ENCODE results near the gene COPS8. TPM values are rescaled to one million over a fixed set of nuclear protein-coding genes. Genes with fewer than 3 reads are reported as not detected.

Gene COPS8
- total RNA-seq, 4 donors from 2014 or later: 29.0 to 55.3 (median 30.1) TPM

GRCh38 chr2:237118025-237118424, 32.3 kb downstream of the COPS8 start:
- Histone ChIP-seq H3K4me3 (no peak overlapping the region), H3K27me3 (no peaks in the 10 kb centered on the region), H3K4me1 (peaks cover 0 to 4% (median 0%) of the 10 kb centered on the region in 4 donors), H3K27ac (no peak overlapping the region), H3K9me3 (no peaks in the 10 kb centered on the region), H3K36me3 (no peaks in the 10 kb centered on the region)
- TF ChIP-seq POLR2A (IDR thresholded peaks at IDR 0.05): no peak
- no peak for TF ChIP-seq CTCF (IDR thresholded peaks at IDR 0.05)
- no peak for DNase-seq

GRCh38 chr2:237118561-237119155, 33.0 kb downstream of the COPS8 start:
- no peak for TF ChIP-seq POLR2A (IDR thresholded peaks at IDR 0.05)
- no peak for TF ChIP-seq CTCF (IDR thresholded peaks at IDR 0.05)
- no peak for DNase-seq
- H3K36me3 ChIP-seq: no peaks in the 10 kb centered on the region
- peaks cover 0 to 4% (median 0%) of the 10 kb centered on the region in 4 donors for H3K4me1 ChIP-seq
- H3K27ac ChIP-seq: peak overlapping the region in 2 of 4 donors; percentile 14 to 25
- no peaks in the 10 kb centered on the region for H3K9me3 ChIP-seq
- no peak overlapping the region for H3K4me3 ChIP-seq
- no peaks in the 10 kb centered on the region for H3K27me3 ChIP-seq

GRCh38 chr2:237120916-237121315, 35.2 kb downstream of the COPS8 start:
- TF ChIP-seq POLR2A (IDR thresholded peaks at IDR 0.05) (no peak), CTCF (IDR thresholded peaks at IDR 0.05) (no peak)
- Histone ChIP-seq H3K4me1 (peaks cover 0 to 4% (median 0%) of the 10 kb centered on the region in 4 donors), H3K9me3 (no peaks in the 10 kb centered on the region), H3K27me3 (no peaks in the 10 kb centered on the region), H3K4me3 (no peak overlapping the region), H3K36me3 (no peaks in the 10 kb centered on the region), H3K27ac (no peak overlapping the region)
- no peak for DNase-seq

GRCh38 chr2:237121321-237121720, 35.6 kb downstream of the COPS8 start:
- Histone ChIP-seq H3K4me3 (no peak overlapping the region), H3K4me1 (peaks cover 0 to 4% (median 0%) of the 10 kb centered on the region in 4 donors), H3K27ac (no peak overlapping the region), H3K9me3 (no peaks in the 10 kb centered on the region), H3K27me3 (no peaks in the 10 kb centered on the region), H3K36me3 (no peaks in the 10 kb centered on the region)
- no peak for DNase-seq
- TF ChIP-seq POLR2A (IDR thresholded peaks at IDR 0.05): no peak
- no peak for TF ChIP-seq CTCF (IDR thresholded peaks at IDR 0.05)

GRCh38 chr2:237122214-237122666, 36.6 kb downstream of the COPS8 start:
- Histone ChIP-seq H3K27me3 (no peaks in the 10 kb centered on the region), H3K4me1 (peaks cover 0 to 4% (median 0%) of the 10 kb centered on the region in 4 donors), H3K27ac (no peak overlapping the region), H3K4me3 (no peak overlapping the region), H3K36me3 (no peaks in the 10 kb centered on the region), H3K9me3 (no peaks in the 10 kb centered on the region)
- peak in 2 of 3 donors; percentile 66 to 70 for DNase-seq
- TF ChIP-seq CTCF (IDR thresholded peaks at IDR 0.05) (peak in 4 of 6 experiments; percentile 37 to 67 (median 64)), POLR2A (IDR thresholded peaks at IDR 0.05) (no peak)

Measured in Peyer's patch (tissue), 4 donors.